HuH-7.5 (cell line): ENCODE measurements around the gene L1TD1.
"Not testable (repeated sequence)": the region's sequence is repeated elsewhere in the genome, so short reads cannot be mapped to it uniquely, and the experiment has no call there.

Experiments used
- DNase-seq: peaks from one replicate; pipeline ENCODE4 v3.0.0; 2011; ENCODE audit warnings: low spot score

Gene L1TD1

GRCh38 chr1:62194651-62195544 lies at the start of gene L1TD1:
TSS of gene L1TD1 (plus strand) at chr1:62194849. CDS start at chr1:62206629, 11,780 bp downstream.
- DNase-seq: no peak

- no peak for DNase-seq
These were observed 34.7 kb upstream of the L1TD1 start for GRCh38 chr1:62159940-62160348.

GRCh38 chr1:62161711-62162110 lies 32.9 kb upstream of the L1TD1 start:
- no peak for DNase-seq

- not testable (repeated sequence) for DNase-seq
These were observed 24.3 kb upstream of the L1TD1 start for GRCh38 chr1:62170380-62170779.

- DNase-seq: no peak
These were observed 19.0 kb upstream of the L1TD1 start for GRCh38 chr1:62175568-62176179.

- no peak for DNase-seq
These were observed 17.9 kb upstream of the L1TD1 start for GRCh38 chr1:62176597-62177312.

GRCh38 chr1:62177621-62178020 lies 17.0 kb upstream of the L1TD1 start:
- no peak for DNase-seq

- DNase-seq: no peak
These were observed 16.3 kb upstream of the L1TD1 start for GRCh38 chr1:62178372-62178771.

GRCh38 chr1:62180054-62180453 lies 14.6 kb upstream of the L1TD1 start:
- DNase-seq: not testable (repeated sequence)

GRCh38 chr1:62180639-62181038 lies 14.0 kb upstream of the L1TD1 start:
- DNase-seq: no peak

- no peak for DNase-seq
These were observed 13.1 kb upstream of the L1TD1 start for GRCh38 chr1:62181532-62181931.

- not testable (repeated sequence) for DNase-seq
These were observed 12.5 kb upstream of the L1TD1 start for GRCh38 chr1:62182157-62182556.

- not testable (repeated sequence) for DNase-seq
These were observed 11.3 kb upstream of the L1TD1 start for GRCh38 chr1:62183164-62184020.

- no peak for DNase-seq
These were observed 10.3 kb upstream of the L1TD1 start for GRCh38 chr1:62184336-62184735.

GRCh38 chr1:62185233-62185632 lies 9.4 kb upstream of the L1TD1 start:
- DNase-seq: not testable (repeated sequence)

- DNase-seq: no peak
These were observed 9.0 kb upstream of the L1TD1 start for GRCh38 chr1:62185677-62186076.

- DNase-seq: no peak
These were observed 7.1 kb upstream of the L1TD1 start for GRCh38 chr1:62187548-62187947.

GRCh38 chr1:62188111-62188510 lies 6.5 kb upstream of the L1TD1 start:
- no peak for DNase-seq

- no peak for DNase-seq
These were observed 1.5 kb downstream of the L1TD1 start for GRCh38 chr1:62196086-62196690.

- DNase-seq: no peak
These were observed 3.6 kb downstream of the L1TD1 start for GRCh38 chr1:62198069-62198780.

GRCh38 chr1:62198781-62199125 lies 4.1 kb downstream of the L1TD1 start:
- no peak for DNase-seq
